Measurements from ENCODE around the gene CHD3.

CHD3 gene

DNA sequence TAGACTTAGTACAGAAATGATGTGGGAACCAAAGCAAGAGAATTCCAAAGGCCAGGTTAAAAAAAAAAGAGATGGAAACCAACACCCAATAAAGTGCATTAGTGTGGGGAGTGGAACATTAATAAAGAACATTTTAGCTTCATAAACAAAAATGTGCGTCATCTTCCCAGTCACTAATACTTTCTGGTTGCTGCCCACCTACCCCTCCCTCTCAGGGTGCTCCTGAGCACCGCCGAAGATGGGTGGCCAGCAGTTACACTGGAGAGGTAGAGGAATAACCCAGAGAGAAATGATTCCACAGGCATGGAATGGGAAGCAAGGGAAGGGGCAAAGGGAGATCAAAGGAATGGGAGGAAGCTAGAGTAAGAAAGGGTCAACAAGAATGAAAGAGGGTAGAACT, 6.0 kb upstream of the CHD3 start:
- POLR2A ChIA-PET = interaction anchor here (0.6 kb wide), 1 partner anchor 38 kb away, joined by 3 read pairs; no protein-coding TSS in a partner anchor
- no peak overlapping the region for H3K4me3 ChIP-seq (ENCODE audit: low read depth, low read length)
- CTCF ChIA-PET = interaction anchor here (0.8 to 1.8 kb wide), 10 partner anchors 12 to 176 kb away, joined by 3 to 9 read pairs (median 4); no protein-coding TSS in a partner anchor
- DNase-seq (ENCODE audit: low read depth, low spot score) = no peak
- TF ChIP-seq, protein P1, sequence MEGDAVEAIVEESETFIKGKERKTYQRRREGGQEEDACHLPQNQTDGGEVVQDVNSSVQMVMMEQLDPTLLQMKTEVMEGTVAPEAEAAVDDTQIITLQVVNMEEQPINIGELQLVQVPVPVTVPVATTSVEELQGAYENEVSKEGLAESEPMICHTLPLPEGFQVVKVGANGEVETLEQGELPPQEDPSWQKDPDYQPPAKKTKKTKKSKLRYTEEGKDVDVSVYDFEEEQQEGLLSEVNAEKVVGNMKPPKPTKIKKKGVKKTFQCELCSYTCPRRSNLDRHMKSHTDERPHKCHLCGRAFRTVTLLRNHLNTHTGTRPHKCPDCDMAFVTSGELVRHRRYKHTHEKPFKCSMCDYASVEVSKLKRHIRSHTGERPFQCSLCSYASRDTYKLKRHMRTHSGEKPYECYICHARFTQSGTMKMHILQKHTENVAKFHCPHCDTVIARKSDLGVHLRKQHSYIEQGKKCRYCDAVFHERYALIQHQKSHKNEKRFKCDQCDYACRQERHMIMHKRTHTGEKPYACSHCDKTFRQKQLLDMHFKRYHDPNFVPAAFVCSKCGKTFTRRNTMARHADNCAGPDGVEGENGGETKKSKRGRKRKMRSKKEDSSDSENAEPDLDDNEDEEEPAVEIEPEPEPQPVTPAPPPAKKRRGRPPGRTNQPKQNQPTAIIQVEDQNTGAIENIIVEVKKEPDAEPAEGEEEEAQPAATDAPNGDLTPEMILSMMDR (IDR thresholded peaks at IDR 0.05; ENCODE audit: insufficient read depth, low read length, missing control alignments) = no peak

DNA sequence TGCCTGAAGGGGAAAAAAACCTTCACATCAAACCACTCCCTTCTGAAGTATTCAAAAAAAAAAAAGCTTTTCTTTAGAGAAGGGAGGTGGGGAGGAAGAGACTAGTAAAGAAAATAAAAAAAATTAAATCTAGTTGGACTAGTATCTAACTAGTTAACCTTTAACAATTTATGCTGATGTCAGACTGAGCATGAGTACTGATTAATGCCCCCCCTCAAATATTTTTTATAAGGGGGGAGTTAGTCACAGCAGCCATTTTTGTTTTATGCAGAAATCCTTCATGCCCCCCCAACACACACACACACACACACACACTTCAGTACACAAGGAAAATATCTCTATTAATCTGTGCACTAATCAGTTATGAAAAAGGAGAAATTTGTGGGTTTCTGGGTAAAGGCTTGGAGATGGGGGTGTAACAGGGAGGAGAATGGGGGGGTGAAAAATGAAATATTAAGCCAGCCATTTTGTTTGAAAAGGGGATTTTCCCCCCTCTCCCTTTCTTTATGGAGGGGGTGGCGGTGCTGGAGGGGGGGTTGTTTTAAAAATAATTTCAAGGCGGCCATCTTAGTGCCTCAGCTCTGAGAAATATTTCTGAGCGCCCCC, 4.7 kb upstream of the CHD3 start:
- DNase-seq (ENCODE audit: low read depth, low spot score) = no peak
- TF ChIP-seq, protein P1 (IDR thresholded peaks at IDR 0.05; ENCODE audit: insufficient read depth, low read length, missing control alignments) = no peak
- ChIA-PET CTCF (interaction anchor here (1.0 to 1.8 kb wide), 4 partner anchors 12 to 175 kb away, joined by 3 to 4 read pairs (median 3); no protein-coding TSS in a partner anchor), POLR2A (interaction anchor here (0.9 kb wide), 1 partner anchor 43 kb away, joined by 3 read pairs; no protein-coding TSS in a partner anchor)
- H3K4me3 ChIP-seq (ENCODE audit: low read depth, low read length) = peak overlapping the region; percentile 85

DNA sequence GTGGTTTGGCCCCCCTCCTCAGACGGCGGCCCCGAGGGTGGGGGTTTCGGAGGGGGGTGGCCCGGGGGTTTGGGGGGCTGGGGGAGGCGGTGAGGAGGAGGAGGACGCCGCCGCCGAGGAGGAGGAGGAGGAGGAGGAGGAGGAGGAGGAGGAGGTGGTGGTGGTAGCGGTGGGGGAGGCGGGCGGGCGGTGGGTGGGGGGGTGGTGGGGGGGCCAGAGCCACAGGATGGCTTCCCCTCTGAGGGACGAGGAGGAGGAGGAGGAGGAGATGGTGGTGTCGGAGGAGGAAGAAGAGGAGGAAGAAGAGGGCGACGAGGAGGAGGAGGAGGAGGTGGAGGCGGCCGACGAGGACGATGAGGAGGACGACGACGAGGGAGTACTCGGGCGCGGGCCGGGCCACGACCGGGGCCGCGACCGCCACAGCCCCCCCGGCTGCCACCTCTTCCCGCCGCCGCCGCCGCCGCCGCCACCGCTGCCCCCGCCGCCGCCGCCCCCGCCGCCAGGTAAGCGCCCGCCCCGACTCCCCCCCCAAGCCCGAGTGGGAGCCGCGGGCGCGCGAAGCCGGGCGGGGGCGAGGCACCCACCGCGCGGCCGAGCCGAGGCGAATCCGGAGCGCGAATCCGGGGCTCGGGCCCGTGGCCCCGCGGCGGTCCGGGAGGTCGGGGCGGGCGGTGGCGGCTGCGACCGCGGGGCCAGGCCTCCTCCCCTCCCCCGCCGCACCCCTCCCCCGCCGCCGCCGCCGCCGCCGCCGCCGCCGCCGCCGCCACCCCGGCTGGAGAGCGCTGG, 3.8 kb upstream of the CHD3 start:
- ChIA-PET CTCF (interaction anchor here (1.0 kb wide), 1 partner anchor 13 kb away, joined by 3 read pairs; no protein-coding TSS in a partner anchor), POLR2A (interaction anchor here (0.9 to 1.5 kb wide), 2 partner anchors 31 to 44 kb away, joined by 3 to 5 read pairs; partner anchors contain the start of gene RNF227)
- peak overlapping the region; percentile 85 for H3K4me3 ChIP-seq (ENCODE audit: low read depth, low read length)
- no peak for DNase-seq (ENCODE audit: low read depth, low spot score)
- TF ChIP-seq, protein P1 (IDR thresholded peaks at IDR 0.05; ENCODE audit: insufficient read depth, low read length, missing control alignments) = no peak

DNA sequence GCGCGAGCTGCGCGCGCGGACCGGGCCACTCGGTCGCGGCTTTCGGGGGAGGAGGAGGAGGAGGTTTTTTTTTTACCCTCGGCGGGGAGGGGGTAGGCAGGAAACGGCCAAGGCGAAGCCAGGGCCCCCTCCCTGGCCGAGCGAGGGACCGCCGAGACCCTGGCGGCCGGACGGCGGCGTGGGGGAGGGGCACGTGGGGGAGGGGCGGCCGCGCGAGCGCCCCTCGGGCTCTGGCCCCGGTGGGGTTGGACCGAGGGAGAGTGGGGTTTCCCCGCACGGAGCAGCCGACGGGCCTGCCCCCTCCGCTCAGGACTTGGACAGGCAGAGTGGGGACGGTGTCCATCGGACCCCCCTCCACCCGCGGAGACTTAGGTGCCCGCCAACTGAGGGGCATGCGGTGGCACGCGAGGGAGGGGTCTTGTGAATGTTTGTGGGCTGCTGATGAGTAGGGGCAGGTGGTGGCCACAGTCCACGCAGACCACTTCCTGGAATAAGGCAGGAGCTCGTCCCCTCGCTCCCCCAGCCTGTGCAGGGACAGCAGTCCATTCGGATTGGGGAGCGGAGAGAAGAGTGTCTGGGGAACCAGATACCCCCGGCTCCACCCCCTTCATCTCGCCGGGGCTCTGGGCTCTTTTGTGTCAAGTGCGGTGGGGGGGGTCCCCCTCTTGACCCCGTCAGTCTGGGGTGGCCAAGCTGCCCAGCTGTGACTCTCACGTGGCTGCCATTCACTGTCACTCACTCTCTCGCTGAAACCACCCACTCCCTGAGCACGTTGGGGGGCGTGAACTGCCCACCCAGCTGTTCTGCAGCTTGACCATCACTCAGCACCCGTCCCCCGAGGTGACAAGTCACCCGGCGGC, 3.0 kb upstream of the CHD3 start:
- TF ChIP-seq, protein P1 (IDR thresholded peaks at IDR 0.05; ENCODE audit: insufficient read depth, low read length, missing control alignments) = no peak
- CTCF ChIA-PET = interaction anchor here (1.0 to 1.4 kb wide), 5 partner anchors 12 to 98 kb away, joined by 3 to 5 read pairs (median 3); no protein-coding TSS in a partner anchor
- DNase-seq (ENCODE audit: low read depth, low spot score) = no peak
- peak overlapping the region; percentile 85 for H3K4me3 ChIP-seq (ENCODE audit: low read depth, low read length)
- POLR2A ChIA-PET = interaction anchor here (1.4 to 1.5 kb wide), 2 partner anchors 29 to 30 kb away, joined by 5 to 7 read pairs; partner anchors contain the start of genes NAA38 and RNF227

DNA sequence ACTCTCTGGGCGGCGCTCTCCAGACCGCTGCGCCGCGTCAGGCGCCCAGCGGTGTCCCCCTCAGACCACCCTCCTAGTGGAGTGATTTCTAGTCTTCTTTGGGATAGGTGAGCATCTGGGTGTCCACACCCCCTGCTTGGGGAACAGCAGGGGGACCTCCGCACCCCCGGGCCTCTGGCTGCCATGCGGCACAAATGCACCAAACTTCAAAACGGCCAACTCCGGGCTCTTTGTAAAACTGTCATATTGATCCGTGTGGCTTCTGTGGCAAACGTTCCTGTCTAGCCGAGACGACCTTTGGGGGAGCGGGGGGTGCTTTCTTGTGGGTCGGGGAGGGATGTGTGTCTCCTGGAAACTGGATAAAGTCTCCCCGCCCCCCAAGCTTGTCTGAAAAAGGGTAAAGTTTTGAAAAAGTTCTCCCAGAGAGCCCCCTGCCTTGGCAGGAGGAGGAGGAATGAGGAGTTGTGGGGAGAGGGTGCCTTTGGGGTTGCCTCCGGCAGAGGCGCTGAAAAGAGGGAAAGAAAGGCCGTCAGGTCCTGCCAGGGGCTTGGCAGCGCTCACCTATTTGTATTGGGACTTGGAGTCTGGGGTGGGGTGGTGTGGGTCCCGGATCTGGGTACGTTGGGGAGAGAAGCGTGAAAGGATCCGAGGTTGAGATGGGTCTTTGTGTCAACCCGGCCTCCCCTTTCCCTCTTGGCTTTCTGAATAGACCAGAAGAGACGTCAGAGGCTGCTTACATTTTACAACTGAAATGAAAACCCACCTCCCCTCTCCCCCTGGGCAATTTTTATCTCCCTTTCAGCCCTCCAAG, 2.2 kb upstream of the CHD3 start:
- H3K4me3 ChIP-seq (ENCODE audit: low read depth, low read length) = peak overlapping the region; percentile 85
- ChIA-PET CTCF (interaction anchor here (1.0 to 1.4 kb wide), 5 partner anchors 11 to 97 kb away, joined by 3 to 5 read pairs (median 3); no protein-coding TSS in a partner anchor), POLR2A (interaction anchor here (1.4 to 1.5 kb wide), 2 partner anchors 29 kb away, joined by 5 to 7 read pairs; partner anchors contain the start of genes NAA38 and RNF227)
- TF ChIP-seq, protein P1 (IDR thresholded peaks at IDR 0.05; ENCODE audit: insufficient read depth, low read length, missing control alignments) = no peak
- no peak for DNase-seq (ENCODE audit: low read depth, low spot score)
